ENCODE results near the gene CRYBG1. TPM values are rescaled to one million over a fixed set of nuclear protein-coding genes. Genes with fewer than 3 reads are reported as not detected.

CRYBG1 gene
- polyA plus RNA-seq, 1 donor from 2014 or later = 0.73 TPM

- TF ChIP-seq CTCF (IDR thresholded peaks at IDR 0.05; ENCODE audit: poor library complexity, severe bottlenecking) = no peak
These were observed 166.6 kb downstream of the CRYBG1 start (continued) for GRCh38 chr6:106527117-106527516.

GRCh38 chr6:106527979-106528378 is 167.5 kb downstream of the CRYBG1 start:
- TF ChIP-seq EZH2 (IDR thresholded peaks at IDR 0.05; ENCODE audit: borderline replicate concordance, insufficient read depth, low read length, poor library complexity, severe bottlenecking) (no peak), MXI1 (conservative IDR thresholded peaks at IDR 0.05; ENCODE audit: poor library complexity, severe bottlenecking) (no peak), EP300 (conservative IDR thresholded peaks at IDR 0.05; ENCODE audit: poor library complexity, severe bottlenecking) (no peak), RAD21 (conservative IDR thresholded peaks at IDR 0.05) (no peak), POLR2AphosphoS5 (IDR thresholded peaks at IDR 0.05) (no peak), SMC3 (conservative IDR thresholded peaks at IDR 0.05; ENCODE audit: poor library complexity) (no peak), CTCF (IDR thresholded peaks at IDR 0.05; ENCODE audit: poor library complexity, severe bottlenecking) (no peak), TAF1 (IDR thresholded peaks at IDR 0.05; ENCODE audit: low read depth) (no peak)
- TF ChIP-seq, protein P1, sequence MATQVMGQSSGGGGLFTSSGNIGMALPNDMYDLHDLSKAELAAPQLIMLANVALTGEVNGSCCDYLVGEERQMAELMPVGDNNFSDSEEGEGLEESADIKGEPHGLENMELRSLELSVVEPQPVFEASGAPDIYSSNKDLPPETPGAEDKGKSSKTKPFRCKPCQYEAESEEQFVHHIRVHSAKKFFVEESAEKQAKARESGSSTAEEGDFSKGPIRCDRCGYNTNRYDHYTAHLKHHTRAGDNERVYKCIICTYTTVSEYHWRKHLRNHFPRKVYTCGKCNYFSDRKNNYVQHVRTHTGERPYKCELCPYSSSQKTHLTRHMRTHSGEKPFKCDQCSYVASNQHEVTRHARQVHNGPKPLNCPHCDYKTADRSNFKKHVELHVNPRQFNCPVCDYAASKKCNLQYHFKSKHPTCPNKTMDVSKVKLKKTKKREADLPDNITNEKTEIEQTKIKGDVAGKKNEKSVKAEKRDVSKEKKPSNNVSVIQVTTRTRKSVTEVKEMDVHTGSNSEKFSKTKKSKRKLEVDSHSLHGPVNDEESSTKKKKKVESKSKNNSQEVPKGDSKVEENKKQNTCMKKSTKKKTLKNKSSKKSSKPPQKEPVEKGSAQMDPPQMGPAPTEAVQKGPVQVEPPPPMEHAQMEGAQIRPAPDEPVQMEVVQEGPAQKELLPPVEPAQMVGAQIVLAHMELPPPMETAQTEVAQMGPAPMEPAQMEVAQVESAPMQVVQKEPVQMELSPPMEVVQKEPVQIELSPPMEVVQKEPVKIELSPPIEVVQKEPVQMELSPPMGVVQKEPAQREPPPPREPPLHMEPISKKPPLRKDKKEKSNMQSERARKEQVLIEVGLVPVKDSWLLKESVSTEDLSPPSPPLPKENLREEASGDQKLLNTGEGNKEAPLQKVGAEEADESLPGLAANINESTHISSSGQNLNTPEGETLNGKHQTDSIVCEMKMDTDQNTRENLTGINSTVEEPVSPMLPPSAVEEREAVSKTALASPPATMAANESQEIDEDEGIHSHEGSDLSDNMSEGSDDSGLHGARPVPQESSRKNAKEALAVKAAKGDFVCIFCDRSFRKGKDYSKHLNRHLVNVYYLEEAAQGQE (IDR thresholded peaks at IDR 0.05; ENCODE audit: borderline replicate concordance) = no peak
- no peak overlapping the region for H3K27ac ChIP-seq (ENCODE audit: low read length)
- no peaks in the 10 kb centered on the region for H3F3A ChIP-seq (ENCODE audit: insufficient read depth, low read length, poor library complexity, severe bottlenecking)
- no peaks in the 10 kb centered on the region for H3K9me3 ChIP-seq (ENCODE audit: low read length)
- H2AFZ ChIP-seq (ENCODE audit: low read depth, low read length) = no peak overlapping the region
- no peaks in the 10 kb centered on the region for H3K36me3 ChIP-seq (ENCODE audit: insufficient read depth, low read length)
- no peaks in the 10 kb centered on the region for H3K27me3 ChIP-seq (ENCODE audit: insufficient read depth, low read depth, low read length)
- H3K9ac ChIP-seq (ENCODE audit: low read length) = no peak overlapping the region
- H4K20me1 ChIP-seq (ENCODE audit: insufficient read depth) = no peaks in the 10 kb centered on the region
- no peaks in the 10 kb centered on the region for H3K79me2 ChIP-seq (replicated peaks; ENCODE audit: insufficient read depth, low read length)
- H3K4me3 ChIP-seq (ENCODE audit: low read length) = no peak overlapping the region
- H3K4me2 ChIP-seq (ENCODE audit: low read length) = no peak overlapping the region
- no peaks in the 10 kb centered on the region for H3K9me2 ChIP-seq (ENCODE audit: insufficient read depth, low read length)

GRCh38 chr6:106528521-106528920 is 168.0 kb downstream of the CRYBG1 start:
- Histone ChIP-seq H3K4me2 (ENCODE audit: low read length) (no peak overlapping the region), H4K20me1 (ENCODE audit: insufficient read depth) (no peaks in the 10 kb centered on the region), H3K9me2 (ENCODE audit: insufficient read depth, low read length) (no peaks in the 10 kb centered on the region), H3K9ac (ENCODE audit: low read length) (no peak overlapping the region), H2AFZ (ENCODE audit: low read depth, low read length) (no peak overlapping the region), H3K79me2 (replicated peaks; ENCODE audit: insufficient read depth, low read length) (no peaks in the 10 kb centered on the region), H3K27ac (ENCODE audit: low read length) (no peak overlapping the region), H3K4me3 (ENCODE audit: low read length) (no peak overlapping the region), H3F3A (ENCODE audit: insufficient read depth, low read length, poor library complexity, severe bottlenecking) (no peaks in the 10 kb centered on the region), H3K36me3 (ENCODE audit: insufficient read depth, low read length) (no peaks in the 10 kb centered on the region), H3K9me3 (ENCODE audit: low read length) (no peaks in the 10 kb centered on the region), H3K27me3 (ENCODE audit: insufficient read depth, low read depth, low read length) (no peaks in the 10 kb centered on the region)
- no peak for TF ChIP-seq EP300 (conservative IDR thresholded peaks at IDR 0.05; ENCODE audit: poor library complexity, severe bottlenecking)
- no peak for TF ChIP-seq TAF1 (IDR thresholded peaks at IDR 0.05; ENCODE audit: low read depth)
- no peak for TF ChIP-seq RAD21 (conservative IDR thresholded peaks at IDR 0.05)
- no peak for TF ChIP-seq POLR2AphosphoS5 (IDR thresholded peaks at IDR 0.05)
- no peak for TF ChIP-seq CTCF (IDR thresholded peaks at IDR 0.05; ENCODE audit: poor library complexity, severe bottlenecking)
- TF ChIP-seq SMC3 (conservative IDR thresholded peaks at IDR 0.05; ENCODE audit: poor library complexity) = no peak
- TF ChIP-seq EZH2 (IDR thresholded peaks at IDR 0.05; ENCODE audit: borderline replicate concordance, insufficient read depth, low read length, poor library complexity, severe bottlenecking) = no peak
- TF ChIP-seq, protein P1 (IDR thresholded peaks at IDR 0.05; ENCODE audit: borderline replicate concordance) = no peak
- TF ChIP-seq MXI1 (conservative IDR thresholded peaks at IDR 0.05; ENCODE audit: poor library complexity, severe bottlenecking) = no peak
